Activated gamma-delta T cell treated with anti-CD3 and anti-CD28 coated beads, Interleukin-2, amount 50 U/mL, for 16 hours (primary cell): ENCODE data around the gene PMEPA1.

Source experiments
- DNase-seq: peaks from one replicate; pipeline ENCODE4 v3.0.0-alpha.2; 2020; ENCODE audit warnings: low read depth

Gene PMEPA1

DNA sequence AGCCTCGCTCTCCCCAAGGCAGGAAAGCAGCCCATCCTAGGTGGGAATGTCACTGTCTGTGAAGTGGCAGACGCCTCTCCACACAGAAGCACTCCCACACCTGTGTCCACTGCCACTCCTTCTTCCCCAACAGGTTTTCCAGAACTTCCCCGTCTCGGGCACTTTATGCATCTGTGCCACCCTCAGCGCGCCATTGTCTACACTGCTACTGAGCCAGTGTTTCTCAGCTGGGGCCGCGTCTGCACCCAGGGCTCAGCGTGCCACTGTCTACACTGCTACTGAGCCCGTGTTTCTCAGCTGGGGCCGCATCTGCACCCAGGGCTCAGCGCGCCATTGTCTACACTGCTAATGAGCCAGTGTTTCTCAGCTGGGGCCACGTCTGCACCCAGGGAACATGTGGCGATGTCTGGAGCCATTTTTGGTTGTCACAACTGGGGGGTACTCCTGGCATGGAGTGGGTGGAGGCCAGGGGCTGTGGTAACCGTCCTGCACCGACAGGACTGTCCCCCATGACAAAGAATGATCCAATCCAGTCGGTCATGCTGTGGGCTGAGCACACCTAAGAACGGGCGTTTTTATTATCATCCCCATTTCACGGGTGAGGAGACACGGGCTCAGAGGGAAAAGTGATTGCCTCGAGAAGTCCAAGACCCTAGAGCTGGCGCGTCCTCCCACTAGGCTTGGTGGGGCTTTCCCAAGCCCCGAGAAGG lies 47.9 kb downstream of the PMEPA1 start:
- DNase-seq = no peak

DNA sequence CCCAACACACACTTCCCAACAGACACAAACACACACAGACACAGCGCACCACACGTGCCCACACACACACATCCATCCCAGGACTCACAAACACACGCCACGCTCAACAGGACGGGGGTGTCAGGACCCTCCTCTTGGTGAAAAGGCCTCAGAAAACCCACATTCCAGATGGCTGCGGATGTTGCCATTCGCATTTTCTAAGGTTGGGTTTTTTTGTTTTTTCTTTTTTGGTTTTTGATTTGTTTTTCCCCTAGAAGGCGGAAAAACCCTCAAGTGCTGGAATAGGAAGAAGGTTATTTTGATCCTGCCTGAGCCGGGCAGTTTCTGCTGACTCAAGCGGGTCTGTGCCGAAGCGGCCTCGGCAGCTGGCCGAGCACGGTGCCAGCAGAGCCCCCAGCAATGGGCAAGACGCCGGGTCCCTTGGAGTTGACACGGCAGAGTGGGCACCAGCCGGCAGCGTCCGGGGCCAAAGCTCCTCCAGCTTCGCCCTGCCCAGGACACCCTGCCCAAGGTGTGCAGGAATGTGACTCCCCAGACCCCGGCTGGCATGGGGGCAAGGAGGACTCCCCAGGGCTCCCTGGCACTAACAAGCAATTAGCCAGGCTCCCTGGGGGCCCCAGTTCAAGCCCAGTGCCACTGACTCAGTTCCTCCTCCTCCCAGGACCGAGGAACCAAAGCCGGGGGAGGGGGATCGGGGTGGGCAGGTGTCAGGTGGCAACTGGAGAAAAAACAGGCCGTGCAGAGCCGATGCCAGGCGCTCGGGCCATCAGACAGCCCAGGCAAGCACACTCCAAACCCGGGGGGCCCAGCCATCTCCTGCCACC lies 48.7 kb downstream of the PMEPA1 start:
- DNase-seq = no peak

DNA sequence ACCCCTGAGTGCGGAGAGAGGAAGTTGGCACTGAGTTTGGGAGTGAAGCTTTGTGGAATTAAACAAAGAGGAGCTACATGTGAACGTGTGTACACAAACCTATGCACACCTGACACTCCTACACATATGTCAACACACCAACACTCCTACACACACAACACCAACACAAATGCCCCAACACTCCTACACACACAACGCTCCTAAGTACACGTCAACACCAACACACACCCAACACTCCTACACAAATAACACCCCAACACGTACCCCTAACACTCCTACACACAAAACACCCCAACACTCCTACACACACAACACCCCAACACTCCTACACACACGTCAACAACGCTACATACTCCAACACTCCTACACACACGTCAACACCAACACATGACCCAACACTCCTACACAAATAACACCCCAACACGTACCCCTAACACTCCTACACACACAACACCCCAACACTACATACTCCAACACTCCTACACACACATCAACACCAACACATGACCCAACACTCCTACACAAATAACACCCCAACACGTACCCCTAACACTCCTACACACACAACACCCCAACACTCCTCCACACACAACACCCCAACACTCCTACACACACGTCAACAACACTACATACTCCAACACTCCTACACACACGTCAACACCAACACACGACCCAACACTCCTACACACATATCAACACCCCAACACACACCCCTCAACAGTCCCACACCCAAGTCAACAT lies 49.5 kb downstream of the PMEPA1 start:
- DNase-seq = no peak

DNA sequence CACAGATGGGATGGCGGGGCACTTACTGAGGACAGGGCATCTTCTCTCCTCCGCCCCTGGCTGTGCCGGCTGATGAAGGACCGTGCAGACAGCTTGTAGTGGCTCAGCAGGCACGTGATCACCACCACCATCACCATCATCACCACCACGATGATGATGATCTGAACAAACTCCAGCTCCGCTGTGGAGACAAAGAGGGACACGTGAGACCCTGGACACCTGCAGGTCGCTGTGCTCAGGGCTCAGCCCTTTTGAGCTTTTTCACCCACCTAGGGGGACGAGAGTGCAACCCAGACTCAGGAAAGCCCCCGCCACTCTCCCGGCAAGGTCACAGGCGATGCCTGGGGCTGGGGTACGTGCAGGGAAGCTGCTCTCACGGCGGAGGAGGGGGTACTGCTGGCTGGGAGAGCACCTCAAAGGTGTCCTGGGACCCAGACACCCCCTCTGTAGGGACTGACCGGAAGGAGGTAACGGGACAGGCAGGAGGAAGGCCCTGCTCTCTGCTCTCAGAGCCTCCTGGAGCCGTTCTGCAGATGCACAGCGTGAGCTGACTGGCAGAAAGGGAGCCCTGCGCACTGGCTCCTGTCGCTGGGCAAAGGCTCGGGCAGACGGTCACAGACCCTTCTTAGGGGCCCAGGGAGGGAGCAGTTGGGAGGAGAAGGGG lies 50.2 kb downstream of the PMEPA1 start:
- no peak for DNase-seq

DNA sequence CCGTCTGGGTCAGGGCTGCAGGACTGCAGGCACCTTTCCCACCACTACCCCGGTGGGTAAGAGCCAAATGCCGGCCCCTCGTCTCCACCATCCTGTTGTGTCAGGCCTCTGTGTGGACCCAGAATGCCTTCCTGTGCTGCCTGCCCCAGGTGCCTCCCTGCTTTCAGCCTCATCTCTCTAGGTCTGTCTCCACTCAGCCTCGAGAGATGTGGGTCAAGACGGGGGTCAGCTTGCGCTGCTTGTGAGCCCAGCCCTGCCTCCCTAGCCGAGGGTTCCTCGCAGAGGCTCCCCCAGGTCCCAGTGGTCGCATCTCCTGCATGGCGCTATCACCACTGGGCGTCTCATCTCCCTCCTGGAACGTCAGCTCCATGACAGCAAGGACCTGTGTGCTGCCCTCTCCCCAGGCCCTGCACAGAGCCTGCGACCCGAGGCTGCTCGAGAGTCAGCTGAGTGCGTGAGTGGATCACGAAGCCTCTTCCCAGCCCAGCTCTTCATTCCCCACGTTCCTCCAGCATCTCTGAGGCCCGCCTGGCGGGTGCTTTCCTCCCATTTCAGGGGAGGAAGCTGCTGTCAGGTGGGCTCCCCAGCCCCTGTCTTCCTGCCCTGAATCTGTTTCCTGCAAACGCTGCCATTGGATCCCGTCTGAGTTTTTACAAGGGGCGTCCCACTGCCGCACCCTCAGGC lies 50.8 kb downstream of the PMEPA1 start:
- no peak for DNase-seq

DNA sequence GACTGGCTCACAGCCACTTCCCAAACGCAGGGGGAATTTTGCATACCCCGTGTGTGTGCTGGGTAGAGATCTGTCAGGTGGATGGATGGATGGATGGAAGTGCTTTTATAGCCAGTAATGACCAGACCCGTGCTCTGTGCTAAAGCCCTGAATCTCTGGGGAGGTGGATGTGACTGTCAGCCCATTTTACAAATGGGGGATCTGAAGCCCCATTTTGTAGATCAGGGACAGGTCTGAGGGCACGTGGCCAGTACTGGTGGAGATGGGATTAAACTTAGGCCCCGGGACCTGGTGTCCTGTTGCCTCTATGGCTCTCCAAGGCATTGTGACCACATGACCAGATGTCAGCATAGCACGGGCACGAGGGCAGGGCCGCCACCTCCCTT lies 51.4 kb downstream of the PMEPA1 start:
- DNase-seq = no peak

DNA sequence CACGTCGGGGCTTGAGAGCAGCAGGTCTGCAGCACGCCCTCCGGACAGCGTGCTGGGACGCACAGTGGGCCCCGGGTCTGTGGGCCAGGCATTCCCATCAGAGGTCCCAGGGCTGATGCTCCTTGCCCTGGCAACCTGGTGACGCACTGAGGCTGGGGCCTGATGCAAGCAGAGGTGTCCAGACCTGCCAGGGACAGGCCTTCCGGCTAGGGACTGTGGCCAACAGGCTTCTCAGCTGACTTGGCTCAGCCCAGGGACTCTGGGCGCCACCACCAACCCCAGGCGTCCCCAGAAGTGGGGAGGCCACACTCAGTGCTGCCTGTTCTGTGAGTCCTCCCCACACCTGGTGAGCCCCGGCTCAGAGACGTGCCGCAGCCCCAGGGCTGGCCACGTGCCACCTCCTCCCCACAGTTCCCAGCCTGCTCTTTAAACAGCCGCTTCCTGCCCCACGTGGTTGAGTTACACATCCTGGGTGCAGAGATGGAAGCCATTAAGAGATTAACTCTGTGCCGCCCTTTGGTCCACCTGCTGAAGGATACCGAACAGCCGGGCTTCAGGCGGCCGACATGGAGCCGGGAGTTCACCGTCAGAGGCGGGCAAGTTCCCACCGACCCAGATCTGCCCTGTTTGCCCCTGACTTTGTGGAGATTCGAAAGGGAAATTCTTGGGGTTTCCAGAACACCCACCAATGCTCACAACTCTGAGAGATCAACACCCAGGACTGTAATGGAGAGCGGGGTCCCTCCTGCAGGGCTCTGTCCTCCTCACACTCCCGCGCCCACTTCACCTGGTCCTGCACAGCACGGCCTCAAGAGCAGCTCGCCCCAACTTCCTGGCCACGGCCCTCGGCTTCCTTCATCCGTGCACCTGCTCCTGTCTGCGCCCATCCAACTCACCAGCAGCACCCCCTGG lies 52.0 kb downstream of the PMEPA1 start:
- peak; percentile 16 for DNase-seq

DNA sequence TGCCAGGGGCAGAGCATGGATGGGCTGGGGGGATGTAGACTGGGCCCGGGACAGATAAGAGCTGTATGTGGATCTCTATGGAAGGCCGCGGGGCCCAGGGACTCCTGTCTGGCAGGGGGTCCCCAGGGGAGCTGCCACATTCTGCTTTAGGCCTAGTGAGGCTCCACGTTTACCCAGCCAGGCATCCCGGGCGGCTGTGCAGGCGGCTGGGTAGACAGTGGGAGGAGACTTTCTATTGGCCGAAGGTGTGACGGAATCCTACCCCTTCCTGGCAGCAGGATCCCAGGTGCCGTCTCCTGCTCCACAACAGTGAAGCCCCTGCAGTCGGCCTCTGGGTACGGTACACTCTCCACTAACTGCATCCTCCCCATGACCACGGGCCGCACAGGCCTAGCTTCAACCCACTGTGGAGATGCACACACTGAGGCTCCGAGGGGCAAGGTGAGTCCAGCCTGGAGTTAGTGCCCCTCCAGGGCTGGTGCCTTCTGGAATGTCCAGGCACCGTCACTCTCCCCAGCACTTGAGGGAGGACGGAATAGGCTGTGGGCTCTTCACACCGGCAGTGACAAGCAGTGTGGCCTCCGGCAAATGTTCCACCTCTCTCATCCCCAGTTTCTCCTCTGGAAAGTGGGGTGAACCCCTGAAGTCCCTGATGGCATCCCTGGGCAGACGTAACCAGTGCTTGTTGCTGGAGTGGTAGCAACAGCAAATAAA lies 52.8 kb downstream of the PMEPA1 start:
- DNase-seq = no peak

DNA sequence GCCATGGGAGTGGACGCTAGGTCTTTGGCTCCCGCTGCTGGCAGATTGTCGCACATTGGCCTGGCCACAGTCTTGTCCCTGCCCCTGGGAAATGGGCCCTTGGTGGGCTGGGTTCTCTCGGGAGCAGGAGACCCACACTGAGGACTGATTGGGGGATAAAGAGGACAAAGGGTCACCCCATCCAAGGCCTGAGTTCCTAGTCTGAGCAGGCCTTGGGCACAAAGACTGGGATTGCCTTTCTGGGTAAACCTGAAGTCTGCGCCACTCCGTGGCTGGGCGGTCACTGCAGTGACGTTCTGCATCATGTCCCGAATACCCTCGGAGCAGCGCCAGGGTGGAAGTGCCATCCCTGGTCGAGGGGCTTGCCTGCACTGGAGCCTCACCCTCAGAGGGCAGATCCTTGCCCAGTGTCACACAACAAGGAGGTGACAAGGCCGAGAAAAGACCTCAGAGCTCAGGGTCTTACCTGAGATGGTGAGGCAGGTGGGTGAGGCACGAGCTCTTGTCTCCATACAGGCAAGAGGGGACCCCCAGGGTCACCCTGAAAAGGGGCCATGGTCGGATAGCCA lies 53.5 kb downstream of the PMEPA1 start:
- no peak for DNase-seq

DNA sequence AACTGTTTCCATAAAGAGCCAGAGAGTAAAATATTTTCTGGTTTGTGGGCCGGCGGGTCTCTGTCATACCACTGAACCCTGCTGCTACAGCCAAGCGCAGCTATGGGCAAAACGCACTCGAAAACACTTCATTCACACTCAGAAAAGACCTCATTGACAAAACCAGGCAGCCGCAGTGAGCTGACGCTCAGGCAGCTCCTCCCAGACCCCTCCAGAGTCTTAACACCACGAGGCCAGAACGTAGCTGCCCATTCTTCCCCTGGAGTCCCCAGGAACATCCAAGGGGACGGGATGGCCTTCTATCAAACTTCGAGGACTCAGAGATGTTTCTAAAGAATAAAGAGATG lies 54.0 kb downstream of the PMEPA1 start:
- DNase-seq = no peak

DNA sequence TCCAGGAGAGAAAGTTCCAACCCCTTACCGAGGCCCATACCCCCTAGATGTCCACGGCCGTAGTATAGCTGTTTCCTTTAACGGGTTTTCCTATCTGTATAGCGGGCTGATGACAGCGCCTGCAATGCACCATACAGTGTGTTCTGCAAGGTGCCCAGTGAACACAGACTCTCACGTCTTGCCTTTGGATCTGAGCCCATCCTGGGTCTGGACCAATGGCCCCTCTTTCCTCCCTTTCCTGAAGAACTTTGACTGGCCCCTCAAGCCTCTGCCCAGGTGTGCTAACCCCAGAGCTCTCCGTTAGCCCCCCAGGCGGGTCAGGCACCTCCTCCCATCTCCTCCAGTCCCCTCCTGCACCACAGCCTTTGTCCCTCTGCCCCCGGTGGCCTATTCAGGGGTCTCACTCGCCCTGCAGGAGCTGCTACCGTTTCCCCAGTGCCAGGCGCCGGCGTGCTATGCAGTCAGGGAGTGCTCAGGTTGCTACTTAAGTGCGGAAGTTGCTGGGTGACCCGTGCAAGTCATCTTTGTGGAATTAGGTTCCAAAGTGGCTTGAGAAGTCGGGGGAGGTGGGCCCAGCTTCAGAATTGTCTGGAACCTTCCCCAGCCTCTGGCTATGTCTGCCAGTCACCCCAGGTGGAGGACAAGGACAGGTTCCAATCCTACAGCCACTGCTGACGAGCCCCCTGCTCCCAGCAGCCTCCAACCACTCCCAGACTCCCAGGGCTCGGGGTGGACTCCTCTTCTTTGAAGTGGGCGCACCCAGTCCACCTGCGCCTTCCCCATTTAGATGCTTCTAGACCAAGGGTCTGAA lies 54.6 kb downstream of the PMEPA1 start:
- DNase-seq = no peak

DNA sequence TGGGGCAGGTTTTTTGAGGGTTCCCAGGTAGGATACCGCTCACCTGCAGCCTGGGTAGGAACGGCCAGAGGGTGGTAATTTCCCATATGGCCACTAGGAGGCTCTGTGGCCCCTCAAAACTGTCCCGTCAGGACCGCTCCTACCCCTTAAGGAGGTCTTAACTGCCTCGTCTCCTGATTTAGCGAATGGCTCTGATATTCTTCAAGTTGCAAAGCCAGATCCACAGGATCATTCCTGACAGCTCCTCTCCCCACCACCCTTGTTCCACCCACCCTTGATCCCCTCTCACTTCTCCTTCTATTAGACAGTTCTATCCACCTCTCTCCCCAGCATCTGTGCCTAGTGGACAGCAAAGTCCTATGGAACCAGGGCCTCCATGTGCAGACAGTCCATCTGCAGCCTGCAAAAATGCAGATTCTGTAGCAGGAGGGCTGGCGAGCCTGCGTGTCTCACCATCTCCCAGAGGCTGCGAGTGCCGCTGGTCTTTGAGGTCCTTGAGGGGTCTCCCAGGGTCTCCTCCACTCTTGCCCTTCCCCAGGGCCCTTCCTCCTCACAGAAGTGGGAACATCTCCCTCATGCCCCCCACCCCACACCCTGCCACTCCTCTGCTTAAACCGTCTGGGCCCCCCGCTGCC lies 55.3 kb downstream of the PMEPA1 start:
- peak; percentile 23 for DNase-seq

DNA sequence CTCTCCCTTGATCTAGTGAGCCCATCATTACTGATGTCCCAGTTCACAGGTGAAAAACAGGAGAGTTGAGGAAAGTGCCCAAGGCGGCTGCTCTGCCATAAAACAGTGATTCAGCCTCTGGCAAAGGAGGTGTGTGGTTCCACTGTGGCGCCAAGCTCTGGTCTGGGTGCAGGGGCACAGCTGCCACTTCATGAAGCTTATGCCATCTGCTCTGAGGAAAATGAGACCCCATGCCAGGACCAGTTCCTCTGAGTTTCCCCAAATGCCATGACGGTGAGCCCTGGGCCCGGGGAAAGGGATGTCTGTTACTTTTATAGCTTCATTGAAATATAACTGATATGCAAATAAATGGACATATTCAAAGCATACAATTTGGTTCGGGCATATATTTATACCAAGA lies 55.9 kb downstream of the PMEPA1 start:
- DNase-seq = no peak

DNA sequence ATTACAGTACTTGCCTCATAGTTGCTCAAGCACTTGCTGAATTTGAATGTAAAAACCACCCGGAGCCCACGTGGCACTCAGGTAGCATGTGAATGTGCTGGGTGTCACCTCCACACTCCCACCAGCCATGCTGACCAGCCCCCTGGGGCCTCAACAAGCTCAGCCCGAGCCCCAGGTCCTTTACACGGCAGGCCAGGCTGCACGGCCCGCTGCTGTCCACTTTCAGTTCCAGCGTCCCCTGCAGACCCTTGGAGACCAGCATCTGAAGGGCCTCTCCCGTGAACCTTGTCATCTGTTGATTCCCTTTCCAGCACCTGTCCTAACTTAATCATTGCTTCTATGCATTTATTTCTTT lies 56.3 kb downstream of the PMEPA1 start:
- no peak for DNase-seq

DNA sequence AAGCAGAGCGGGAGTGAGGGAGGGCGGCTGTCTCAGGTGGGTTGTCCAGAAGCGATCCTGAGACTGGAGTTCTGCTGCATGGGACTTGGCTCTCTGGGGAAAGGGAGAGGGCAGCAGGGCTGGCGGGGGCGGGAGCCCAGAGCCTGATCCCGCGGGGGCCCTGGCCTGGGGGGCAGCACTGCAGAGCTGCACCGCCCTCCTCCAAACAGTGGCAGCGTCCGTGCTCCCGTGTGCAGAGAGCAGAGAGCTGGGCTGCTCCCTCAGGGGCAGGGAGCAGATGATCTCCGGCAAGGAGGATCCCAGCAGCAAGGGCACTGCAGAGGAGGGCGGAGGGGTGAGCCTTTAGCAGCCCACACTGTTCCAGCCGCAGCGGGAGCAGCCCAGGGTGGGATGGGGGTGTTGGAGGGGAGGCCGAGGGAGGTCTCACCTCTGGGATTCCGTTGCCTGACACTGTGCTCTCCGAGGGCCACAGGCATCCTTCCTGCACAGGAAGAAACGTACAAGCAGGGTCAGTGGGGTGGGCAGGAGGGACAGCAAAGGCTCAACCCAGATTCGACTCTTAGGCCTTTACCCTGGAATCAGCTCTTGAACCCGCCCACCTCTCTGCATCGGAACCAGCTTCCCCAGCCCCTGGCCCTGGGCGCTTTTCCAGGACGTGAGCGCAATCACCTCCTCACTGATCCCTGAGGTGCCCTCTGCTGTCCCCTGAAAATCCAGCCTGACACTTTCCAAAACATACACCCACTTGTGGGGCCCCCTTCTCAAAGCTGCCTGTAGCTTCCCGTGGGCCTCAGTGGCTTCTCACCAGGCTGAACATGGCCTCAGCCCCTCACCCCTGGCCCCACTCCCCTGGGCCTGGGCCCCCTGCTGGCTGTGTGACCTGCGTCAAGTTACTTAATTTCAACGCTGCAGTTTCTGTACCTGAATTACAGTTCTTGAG lies 56.9 kb downstream of the PMEPA1 start:
- DNase-seq = no peak

DNA sequence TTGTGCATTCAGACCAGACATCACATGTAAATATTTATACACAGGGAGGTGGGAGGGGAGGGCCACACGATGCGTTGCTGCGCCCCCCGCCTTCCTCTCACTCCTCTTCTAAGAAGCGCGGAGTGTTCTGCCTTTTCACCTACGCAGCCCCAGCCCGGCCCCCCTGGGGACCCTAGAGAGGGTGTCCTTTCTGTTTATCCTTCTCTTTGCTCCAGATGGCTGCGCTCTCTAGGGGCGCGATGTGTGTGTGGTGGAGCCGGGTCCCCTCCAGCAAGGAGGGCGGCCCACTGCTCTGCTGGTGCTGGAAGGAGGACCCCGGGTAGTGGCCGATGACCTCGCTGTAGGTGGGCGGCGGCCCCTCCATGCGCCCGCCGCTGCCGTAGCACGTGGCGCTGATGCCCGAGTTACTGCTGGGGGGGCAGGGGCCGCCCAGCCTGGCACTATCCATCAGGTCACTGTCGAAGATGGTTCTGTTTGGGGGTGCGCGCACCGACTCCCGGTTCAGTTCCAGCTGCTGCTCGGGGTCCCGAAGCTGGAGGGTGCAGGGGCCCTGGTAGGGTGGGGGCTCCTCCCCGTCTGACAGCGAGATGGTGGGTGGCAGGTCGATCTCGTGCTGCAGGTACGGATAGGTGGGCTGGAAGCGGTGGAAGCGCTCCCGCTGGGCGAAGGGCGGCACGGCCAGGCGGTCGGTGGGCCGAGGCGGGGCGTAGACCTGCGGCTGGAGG lies 57.8 kb downstream of the PMEPA1 start:
- DNase-seq = no peak
